Fibroblast of the conjunctiva (primary cell): Measurements from ENCODE around the gene COL27A1.
"Not testable (repeated sequence)": the region's sequence is repeated elsewhere in the genome, so short reads cannot be mapped to it uniquely, and the experiment has no call there.

ENCODE experiments used
- DNase-seq: peaks from one replicate; pipeline ENCODE4 v3.0.0-alpha.2; 2010; ENCODE audit warnings: low read depth

Gene COL27A1

DNA sequence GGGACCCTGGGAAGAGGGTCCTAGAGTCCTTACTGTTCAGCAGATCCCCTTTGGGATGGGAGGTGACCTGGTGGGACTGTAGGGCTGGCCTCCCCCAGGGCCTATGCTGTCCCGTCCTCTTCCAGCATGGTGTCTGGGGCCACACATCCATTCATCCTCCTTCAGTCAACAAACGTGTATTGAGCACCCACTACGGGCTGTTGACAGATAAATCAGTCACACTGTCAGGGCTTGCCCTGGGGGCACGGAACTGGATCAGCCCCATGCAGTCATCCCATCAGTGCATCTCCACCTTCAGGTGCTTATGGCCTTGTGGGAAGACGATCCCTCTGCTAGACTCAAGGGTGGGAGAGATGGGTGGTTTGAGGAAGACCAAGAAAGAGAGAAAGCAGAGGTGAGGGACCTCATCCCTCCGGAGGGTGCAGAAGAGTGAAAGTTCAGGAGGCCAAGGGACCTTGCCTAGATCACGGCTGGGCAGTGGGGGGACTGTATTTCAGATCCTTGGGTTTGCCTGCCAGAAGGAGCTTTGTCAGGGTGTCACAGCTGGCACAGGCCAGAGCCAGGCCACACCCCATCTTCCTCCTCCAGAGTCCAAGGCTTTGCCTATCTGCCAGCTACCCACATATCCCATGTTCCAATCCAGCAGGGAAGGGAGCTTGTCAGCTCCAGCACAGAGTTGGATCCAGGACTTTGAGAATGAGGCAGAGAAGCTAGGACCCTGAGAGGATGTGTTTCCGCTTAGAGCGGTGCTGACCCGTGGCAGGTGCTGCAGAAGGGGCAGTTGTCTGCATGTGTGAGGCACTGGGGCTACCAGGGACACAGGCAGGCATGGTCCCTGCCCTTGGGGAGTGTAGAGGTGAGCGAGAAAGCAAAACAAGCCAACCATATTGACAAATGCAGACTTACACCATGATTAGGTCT lies 30.5 kb downstream of the COL27A1 start:
- no peak for DNase-seq

DNA sequence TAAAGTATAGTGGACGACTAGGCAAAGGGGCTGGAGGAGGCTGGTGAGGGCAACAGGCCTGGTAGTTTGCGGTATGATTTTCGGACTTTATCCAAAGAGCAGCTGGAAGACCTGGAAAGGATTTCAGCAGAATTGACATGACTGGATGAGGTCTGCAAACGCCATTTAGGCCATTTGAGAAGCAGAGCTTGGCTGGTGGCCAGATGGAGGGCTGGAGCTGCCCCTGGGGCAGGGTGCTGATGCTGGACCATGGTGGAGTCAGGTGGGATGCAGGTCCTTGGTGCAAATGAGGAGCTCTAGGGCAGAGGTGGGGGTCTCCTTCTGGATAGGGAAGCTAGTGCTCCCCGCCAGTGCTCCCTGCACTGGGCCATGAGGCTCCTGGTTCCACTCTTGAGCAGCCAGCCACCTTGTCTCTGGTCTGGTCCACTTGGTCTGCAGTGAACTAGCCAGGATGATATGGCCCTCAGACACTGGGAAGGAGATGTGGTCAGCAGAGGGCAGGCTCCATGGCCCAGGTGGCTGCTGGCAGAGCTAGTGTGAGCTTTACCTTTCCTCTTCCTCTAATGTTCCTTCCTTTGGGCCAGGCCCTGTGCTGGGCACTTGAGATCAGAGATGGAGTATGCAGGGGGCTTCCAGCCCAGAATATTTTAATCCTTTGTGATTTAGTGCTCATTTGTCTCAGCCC lies 31.4 kb downstream of the COL27A1 start:
- DNase-seq: no peak

DNA sequence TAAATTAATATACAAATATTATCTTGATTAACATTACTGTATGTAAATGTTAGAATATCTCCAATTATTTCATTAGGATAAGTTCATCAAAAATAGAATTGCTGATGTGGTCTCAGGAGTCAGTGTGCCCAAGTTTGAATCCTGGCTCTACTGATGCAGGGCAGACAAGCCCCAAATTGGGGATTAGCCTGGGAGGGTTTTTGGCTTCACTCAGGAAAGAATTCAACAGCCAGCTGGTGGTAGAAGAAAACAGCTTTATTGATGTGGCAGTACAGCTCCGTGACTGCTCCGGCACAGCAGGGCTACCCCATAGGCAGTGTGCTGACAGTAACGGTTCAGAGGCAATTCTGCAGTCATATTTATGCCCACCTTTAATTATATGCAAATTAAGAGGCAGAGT lies 32.5 kb downstream of the COL27A1 start:
- DNase-seq: no peak

GRCh38 chr9:114189823-114190562 lies 34.7 kb downstream of the COL27A1 start:
- no peak for DNase-seq

DNA sequence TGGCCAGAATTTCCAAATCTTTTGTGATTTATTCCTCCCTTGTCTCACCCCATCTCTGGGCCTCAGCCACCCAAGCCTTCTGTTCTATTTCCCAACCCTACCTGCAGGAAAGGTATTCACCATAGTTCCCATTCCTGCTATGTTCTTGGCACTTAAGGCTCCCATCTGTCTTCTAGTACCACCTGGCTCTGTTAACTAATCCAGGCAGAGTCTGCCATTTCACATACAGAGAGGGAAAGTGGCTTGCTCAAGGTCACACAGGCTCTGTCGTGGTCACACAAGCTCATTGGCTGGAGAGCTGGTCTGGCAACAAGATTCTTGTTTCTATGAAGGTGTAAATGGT lies 35.2 kb downstream of the COL27A1 start:
- no peak for DNase-seq

DNA sequence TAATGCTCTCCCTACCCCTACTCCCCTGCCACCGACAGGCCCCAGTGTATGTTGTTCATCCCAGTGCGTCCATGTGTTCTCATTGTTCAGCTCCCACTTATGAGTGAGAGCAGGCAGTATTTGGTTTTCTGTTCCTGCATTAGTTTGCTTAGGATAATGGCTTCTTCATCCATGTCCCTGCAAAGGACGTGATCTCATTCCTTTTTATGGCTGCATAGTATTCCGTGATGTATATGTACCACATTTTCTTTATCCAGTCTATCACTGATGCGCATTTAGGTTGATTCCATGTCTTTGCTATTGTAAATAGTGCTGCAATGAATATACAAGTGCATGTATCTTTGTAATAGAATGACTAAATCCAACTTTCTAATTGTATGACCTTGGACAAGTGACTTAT lies 36.1 kb downstream of the COL27A1 start:
- DNase-seq: not testable (repeated sequence)

GRCh38 chr9:114192539-114192938 lies 37.2 kb downstream of the COL27A1 start:
- no peak for DNase-seq

GRCh38 chr9:114193090-114193489 lies 37.8 kb downstream of the COL27A1 start:
- DNase-seq: no peak

- DNase-seq: no peak
Measured at GRCh38 chr9:114196117-114196516, 40.8 kb downstream of the COL27A1 start.

DNA sequence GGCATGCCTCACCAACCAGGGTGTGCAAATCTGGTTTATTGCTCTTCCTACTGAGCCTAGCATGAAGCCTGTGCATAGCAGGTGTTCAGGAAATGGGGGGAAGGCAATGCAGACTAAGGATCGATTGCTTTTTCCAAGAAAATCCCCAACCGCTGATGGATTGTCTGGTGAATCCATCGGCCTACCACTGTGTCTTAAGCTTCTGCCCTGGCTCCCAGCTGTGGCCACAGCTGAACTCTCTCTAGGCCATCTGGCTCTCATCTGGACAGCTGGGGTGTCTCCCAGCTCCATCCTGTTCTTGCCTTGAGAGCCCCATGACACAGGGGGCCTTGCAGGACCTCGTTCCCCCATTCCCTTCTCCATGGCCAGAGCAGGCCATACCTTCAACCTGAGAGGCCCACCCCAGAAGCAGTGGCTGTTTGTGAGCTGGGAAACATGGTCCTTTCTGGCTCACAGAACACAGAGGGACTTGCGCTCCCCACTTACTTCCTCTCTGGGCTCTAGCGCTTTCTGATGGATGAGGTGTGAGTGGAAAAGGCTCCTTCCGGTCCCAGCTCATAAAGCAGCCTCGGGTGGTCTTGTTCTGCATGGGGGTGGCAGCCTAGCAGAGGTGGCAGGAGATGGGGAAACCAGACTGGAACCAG lies 41.8 kb downstream of the COL27A1 start:
- no peak for DNase-seq

- no peak for DNase-seq
Measured at GRCh38 chr9:114198249-114199040, 43.1 kb downstream of the COL27A1 start.

DNA sequence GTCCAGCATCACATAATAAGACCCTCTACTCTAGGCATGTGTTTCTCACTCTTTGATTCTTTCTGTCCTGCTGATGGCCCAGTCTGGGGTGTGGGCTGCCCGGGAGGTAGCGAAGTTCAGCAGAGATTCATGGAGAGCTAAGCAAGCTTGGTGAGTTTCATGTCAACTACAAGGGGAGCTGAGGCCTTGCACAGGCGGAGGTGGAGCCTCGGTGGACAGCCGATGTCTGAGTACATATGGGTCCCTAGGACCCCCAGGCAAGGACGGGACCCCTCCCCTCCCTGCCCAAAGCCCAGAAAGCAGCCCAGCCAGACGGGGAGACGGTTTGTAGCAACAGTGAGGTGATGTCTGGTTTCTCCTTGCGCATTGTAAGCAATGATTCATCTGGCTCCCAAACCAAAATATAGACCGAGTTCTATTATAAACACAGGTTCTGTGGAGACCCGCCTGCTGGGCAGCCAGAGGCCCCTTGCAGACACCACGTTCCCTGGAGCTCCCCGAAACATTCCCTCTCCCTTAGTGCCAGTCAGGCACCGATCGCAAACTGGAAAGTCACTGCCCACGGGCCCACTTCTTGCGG lies 45.5 kb downstream of the COL27A1 start:
- no peak for DNase-seq

DNA sequence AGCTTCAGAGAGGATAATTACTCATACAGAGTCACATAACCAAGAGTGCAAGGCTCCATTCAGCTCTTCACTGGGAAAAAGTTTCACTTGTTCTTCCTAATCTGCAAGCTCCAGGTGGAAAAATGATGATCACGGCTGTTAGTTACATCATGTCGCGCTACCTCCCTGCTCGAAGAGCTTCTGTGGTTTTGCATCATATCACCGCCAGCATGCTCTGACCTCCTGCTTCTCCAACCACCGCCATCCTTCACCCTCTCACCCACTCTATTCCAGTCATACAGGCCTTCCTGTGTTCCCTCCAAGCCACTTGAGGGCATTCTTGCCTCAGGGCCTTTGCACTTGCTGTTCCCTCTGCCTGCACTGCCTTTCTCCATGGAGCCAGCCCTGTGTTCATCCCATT lies 47.1 kb downstream of the COL27A1 start:
- DNase-seq: no peak

DNA sequence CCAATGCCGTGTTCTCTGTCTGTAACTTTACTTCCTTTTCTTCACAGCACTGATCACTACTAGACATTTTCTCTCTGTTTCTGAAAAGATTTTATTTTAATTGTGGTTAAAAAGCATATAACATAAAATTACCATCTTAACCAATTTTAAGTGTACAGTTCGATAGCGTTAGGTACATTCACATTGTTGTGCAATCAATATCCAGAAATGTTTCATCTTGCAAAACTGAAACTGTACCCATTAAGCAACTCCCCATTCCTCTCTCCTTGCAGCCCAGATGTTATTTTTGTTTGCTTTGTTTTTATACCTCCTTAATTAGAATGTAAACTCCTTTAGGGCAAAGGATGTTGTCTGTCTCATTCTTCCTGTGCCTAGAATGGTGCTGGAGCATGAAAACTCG lies 47.5 kb downstream of the COL27A1 start:
- no peak for DNase-seq

- no peak for DNase-seq
Measured at GRCh38 chr9:114203410-114204140, 48.2 kb downstream of the COL27A1 start.

DNA sequence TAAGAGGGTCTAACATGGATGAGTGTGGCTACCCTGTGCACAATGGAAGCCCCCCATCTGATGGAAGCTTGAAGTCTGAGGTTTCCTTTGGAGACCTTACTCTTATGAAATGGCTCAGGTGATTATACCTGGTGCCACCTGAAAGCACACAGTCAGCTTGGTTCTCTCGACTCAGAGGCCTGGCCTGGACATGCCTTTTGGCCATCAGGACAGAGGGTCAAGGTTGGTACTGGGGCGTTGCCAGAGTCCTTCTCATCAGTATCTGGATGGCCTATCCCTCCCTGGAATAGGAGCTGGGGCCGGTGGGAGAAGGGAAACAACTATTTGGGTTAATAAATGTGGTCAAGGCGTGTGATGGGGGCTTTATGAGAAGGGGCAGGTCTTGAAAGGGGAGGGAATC lies 48.9 kb downstream of the COL27A1 start:
- no peak for DNase-seq

GRCh38 chr9:114205171-114206015 lies 50.1 kb downstream of the COL27A1 start:
- DNase-seq: no peak

DNA sequence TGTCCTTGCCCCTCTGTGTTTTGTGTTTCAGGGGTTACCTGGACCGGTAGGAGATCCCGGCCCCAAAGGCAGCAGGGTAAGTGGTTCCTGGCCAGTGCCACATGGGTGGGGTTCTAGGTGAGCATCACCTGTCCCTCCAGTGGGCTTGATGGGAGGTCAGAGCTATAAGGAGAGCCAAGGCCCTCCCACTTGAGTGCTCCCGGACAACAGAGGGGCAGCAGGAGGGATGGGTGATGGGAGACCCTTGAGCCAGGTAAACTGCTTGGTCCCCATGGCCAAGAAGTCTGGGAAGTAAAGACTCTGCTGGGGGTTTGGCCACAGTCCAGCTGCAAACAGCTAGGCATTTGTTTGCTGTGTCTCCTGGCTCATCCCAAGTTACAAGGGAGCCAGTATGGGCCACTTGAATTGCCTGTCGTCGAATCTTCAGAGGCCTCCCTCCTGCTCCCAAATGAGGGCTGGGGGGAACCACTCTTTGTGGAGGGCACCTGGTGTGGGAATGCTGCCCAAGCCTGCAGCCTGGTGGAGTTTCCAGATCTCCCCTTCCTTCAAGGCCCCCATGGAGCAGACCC lies 51.0 kb downstream of the COL27A1 start:
- no peak for DNase-seq
